EL (cell line): Measurements from ENCODE around the gene DDX3X.
"Not testable (repeated sequence)": the region's sequence is repeated elsewhere in the genome, so short reads cannot be mapped to it uniquely, and the experiment has no call there.

Experiments used
- DNase-seq: peaks from one replicate; pipeline ENCODE4 v3.0.0-alpha.2; 2016

DDX3X gene

GRCh38 chrX:41333744-41334362, at the start of gene DDX3X:
TSS of gene DDX3X (plus strand) at chrX:41334162. CDS start at chrX:41334253, 91 bp downstream.
- DNase-seq = peak; percentile 85

- not testable (repeated sequence) for DNase-seq
Observed at GRCh38 chrX:41285928-41286327, 48.0 kb upstream of the DDX3X start.

GRCh38 chrX:41288641-41289040, 45.3 kb upstream of the DDX3X start:
- no peak for DNase-seq

- DNase-seq = no peak
Observed at GRCh38 chrX:41289095-41289494, 44.9 kb upstream of the DDX3X start.

- no peak for DNase-seq
Observed at GRCh38 chrX:41291309-41291708, 42.7 kb upstream of the DDX3X start.

GRCh38 chrX:41293269-41293668, 40.7 kb upstream of the DDX3X start:
- peak; percentile 8 for DNase-seq

- peak; percentile 67 for DNase-seq
Observed at GRCh38 chrX:41300758-41301437, 33.1 kb upstream of the DDX3X start.

GRCh38 chrX:41301438-41301824, 32.5 kb upstream of the DDX3X start:
- peak; percentile 4 for DNase-seq

GRCh38 chrX:41302370-41302769, 31.6 kb upstream of the DDX3X start:
- peak; percentile 62 for DNase-seq

GRCh38 chrX:41303013-41303412, 30.9 kb upstream of the DDX3X start:
- DNase-seq = peak; percentile 69

- DNase-seq = no peak
Observed at GRCh38 chrX:41304178-41304577, 29.8 kb upstream of the DDX3X start.

- no peak for DNase-seq
Observed at GRCh38 chrX:41308884-41309647, 24.9 kb upstream of the DDX3X start.

- DNase-seq = no peak
Observed at GRCh38 chrX:41312786-41313185, 21.2 kb upstream of the DDX3X start.

- DNase-seq = peak; percentile 75
Observed at GRCh38 chrX:41313419-41313818, 20.5 kb upstream of the DDX3X start.

GRCh38 chrX:41314204-41314603, 19.8 kb upstream of the DDX3X start:
- no peak for DNase-seq

- no peak for DNase-seq
Observed at GRCh38 chrX:41314881-41315280, 19.1 kb upstream of the DDX3X start.

- not testable (repeated sequence) for DNase-seq
Observed at GRCh38 chrX:41316266-41316665, 17.7 kb upstream of the DDX3X start.

- DNase-seq = no peak
Observed at GRCh38 chrX:41317477-41318208, 16.3 kb upstream of the DDX3X start.

- no peak for DNase-seq
Observed at GRCh38 chrX:41320393-41320792, 13.6 kb upstream of the DDX3X start.

- DNase-seq = no peak
Observed at GRCh38 chrX:41322821-41323603, 10.9 kb upstream of the DDX3X start.

- no peak for DNase-seq
Observed at GRCh38 chrX:41326431-41326830, 7.5 kb upstream of the DDX3X start.

- no peak for DNase-seq
Observed at GRCh38 chrX:41327341-41327740, 6.6 kb upstream of the DDX3X start.
